ENCODE measurements around the gene PDE4B. TPM values are rescaled to one million over a fixed set of nuclear protein-coding genes. Genes with fewer than 3 reads are reported as not detected.

PDE4B gene
- total RNA-seq, 1 experiment from 2014 or later, result not detected

- ChIA-PET CTCF (no interaction called here), POLR2A (no interaction called here)
- intact Hi-C loops (cut with micrococcal nuclease; ENCODE audit: unreplicated experiment), result no loop called here
- H3K4me1 ChIP-seq, result no peaks in the 10 kb centered on the region
- H3K4me3 ChIP-seq (ENCODE audit: low read depth, low read length), result no peak overlapping the region
- no peaks in the 10 kb centered on the region for H3K4me1 Mint-ChIP-seq (ENCODE audit: low read depth, unreplicated experiment)
- TF ChIP-seq CTCF (IDR thresholded peaks at IDR 0.05; ENCODE audit: insufficient read depth in 1 of 2, low read depth in 1 of 2, low read length in 1 of 2, severe bottlenecking in 1 of 2, unreplicated experiment in 1 of 2), result no peak
- no TSS peak for BruUV-seq (replicated peaks)
- H3K4me3 Mint-ChIP-seq (ENCODE audit: unreplicated experiment), result no peak overlapping the region
- H3K27me3 Mint-ChIP-seq (ENCODE audit: insufficient read depth, unreplicated experiment), result peaks cover 6% of the 10 kb centered on the region
- no peaks in the 10 kb centered on the region for H3K36me3 ChIP-seq (ENCODE audit: control insufficient read depth, insufficient read depth, low read length)
- H3K36me3 Mint-ChIP-seq (ENCODE audit: insufficient read depth, unreplicated experiment), result no peaks in the 10 kb centered on the region
- no peaks in the 10 kb centered on the region for H3K9me3 Mint-ChIP-seq (ENCODE audit: unreplicated experiment)
- no peaks in the 10 kb centered on the region for H3K9me3 ChIP-seq
- no peak for DNase-seq
- H3K27me3 ChIP-seq (replicated peaks; ENCODE audit: control insufficient read depth, insufficient read depth, low read length), result no peaks in the 10 kb centered on the region
- H3K27ac Mint-ChIP-seq (ENCODE audit: unreplicated experiment), result no peak overlapping the region
Observed at GRCh38 chr1:66401244-66401643, 608.5 kb downstream of the PDE4B start.

GRCh38 chr1:66402194-66402593, 609.5 kb downstream of the PDE4B start:
- CTCF ChIA-PET, result no interaction called here
- Histone ChIP-seq H3K27me3 (replicated peaks; ENCODE audit: control insufficient read depth, insufficient read depth, low read length) (no peaks in the 10 kb centered on the region), H3K36me3 (ENCODE audit: control insufficient read depth, insufficient read depth, low read length) (no peaks in the 10 kb centered on the region), H3K9me3 (no peaks in the 10 kb centered on the region), H3K4me1 (no peaks in the 10 kb centered on the region), H3K4me3 (ENCODE audit: low read depth, low read length) (no peak overlapping the region)
- no peak overlapping the region for H3K4me3 Mint-ChIP-seq (ENCODE audit: unreplicated experiment)
- no peak overlapping the region for H3K27ac Mint-ChIP-seq (ENCODE audit: unreplicated experiment)
- H3K4me1 Mint-ChIP-seq (ENCODE audit: low read depth, unreplicated experiment), result no peaks in the 10 kb centered on the region
- no peak for DNase-seq
- peaks cover 3% of the 10 kb centered on the region for H3K27me3 Mint-ChIP-seq (ENCODE audit: insufficient read depth, unreplicated experiment)
- TF ChIP-seq CTCF (IDR thresholded peaks at IDR 0.05; ENCODE audit: insufficient read depth in 1 of 2, low read depth in 1 of 2, low read length in 1 of 2, severe bottlenecking in 1 of 2, unreplicated experiment in 1 of 2), result no peak
- BruUV-seq (replicated peaks), result no TSS peak
- POLR2A ChIA-PET, result no interaction called here
- H3K9me3 Mint-ChIP-seq (ENCODE audit: unreplicated experiment), result no peaks in the 10 kb centered on the region
- intact Hi-C loops (cut with micrococcal nuclease; ENCODE audit: unreplicated experiment), result no loop called here
- no peaks in the 10 kb centered on the region for H3K36me3 Mint-ChIP-seq (ENCODE audit: insufficient read depth, unreplicated experiment)

GRCh38 chr1:66403007-66403731, 610.5 kb downstream of the PDE4B start:
- CTCF ChIA-PET, result no interaction called here
- no peaks in the 10 kb centered on the region for H3K9me3 Mint-ChIP-seq (ENCODE audit: unreplicated experiment)
- Histone ChIP-seq H3K36me3 (ENCODE audit: control insufficient read depth, insufficient read depth, low read length) (no peaks in the 10 kb centered on the region), H3K27me3 (replicated peaks; ENCODE audit: control insufficient read depth, insufficient read depth, low read length) (no peaks in the 10 kb centered on the region), H3K4me1 (no peaks in the 10 kb centered on the region), H3K4me3 (ENCODE audit: low read depth, low read length) (no peak overlapping the region), H3K9me3 (no peaks in the 10 kb centered on the region)
- no TSS peak for BruUV-seq (replicated peaks)
- no peaks in the 10 kb centered on the region for H3K4me1 Mint-ChIP-seq (ENCODE audit: low read depth, unreplicated experiment)
- no peak overlapping the region for H3K4me3 Mint-ChIP-seq (ENCODE audit: unreplicated experiment)
- DNase-seq, result no peak
- peaks cover 3% of the 10 kb centered on the region for H3K27me3 Mint-ChIP-seq (ENCODE audit: insufficient read depth, unreplicated experiment)
- no peaks in the 10 kb centered on the region for H3K36me3 Mint-ChIP-seq (ENCODE audit: insufficient read depth, unreplicated experiment)
- intact Hi-C loops (cut with micrococcal nuclease; ENCODE audit: unreplicated experiment), result no loop called here
- POLR2A ChIA-PET, result no interaction called here
- H3K27ac Mint-ChIP-seq (ENCODE audit: unreplicated experiment), result no peak overlapping the region
- TF ChIP-seq CTCF (IDR thresholded peaks at IDR 0.05; ENCODE audit: insufficient read depth in 1 of 2, low read depth in 1 of 2, low read length in 1 of 2, severe bottlenecking in 1 of 2, unreplicated experiment in 1 of 2), result no peak
